ENCODE results near the gene E2F2.

E2F2 gene

GRCh38 chr1:23462766-23463165, 68.3 kb downstream of the E2F2 start:
- POLR2A ChIA-PET: no interaction called here
- DNase-seq: no peak
- H3K27me3 ChIP-seq (replicated peaks in 2 of 5; ENCODE audit: control insufficient read depth in 4 of 5, insufficient read depth in 5 of 5, low read length in 4 of 5): peaks cover 0 to 2% (median 0%) of the 10 kb centered on the region in 5 experiments
- 100% methylated on average over 1 of the region's 2 CpGs for WGBS (ENCODE audit: insufficient coverage)
- no peaks in the 10 kb centered on the region for H3K9me3 ChIP-seq (ENCODE audit: control extremely low read depth in 1 of 5, control insufficient read depth in 4 of 5, insufficient read depth in 2 of 5, low read depth in 1 of 5, low read length in 4 of 5)
- CTCF ChIA-PET: no interaction called here
- peaks cover 0 to 3% (median 0%) of the 10 kb centered on the region in 4 experiments for H3K4me1 ChIP-seq (ENCODE audit: control extremely low read depth in 1 of 4, control insufficient read depth in 4 of 4, insufficient read depth in 4 of 4, low read length in 3 of 4)
- H3K36me3 ChIP-seq (ENCODE audit: control insufficient read depth in 4 of 4, insufficient read depth in 4 of 4, low read length in 3 of 4): no peaks in the 10 kb centered on the region
- H3K4me3 ChIP-seq (ENCODE audit: control insufficient read depth in 1 of 7, extremely low read depth in 1 of 7, insufficient read depth in 4 of 7, low read depth in 2 of 7, low read length in 6 of 7): no peak overlapping the region
- no peak overlapping the region for H3K27ac ChIP-seq (ENCODE audit: insufficient read depth in 1 of 2, low read depth in 1 of 2, low read length in 2 of 2, poor library complexity in 1 of 2, severe bottlenecking in 2 of 2)

- Histone ChIP-seq H3K4me3 (ENCODE audit: control insufficient read depth in 1 of 7, extremely low read depth in 1 of 7, insufficient read depth in 4 of 7, low read depth in 2 of 7, low read length in 6 of 7) (no peak overlapping the region), H3K27ac (ENCODE audit: insufficient read depth in 1 of 2, low read depth in 1 of 2, low read length in 2 of 2, poor library complexity in 1 of 2, severe bottlenecking in 2 of 2) (no peak overlapping the region), H3K36me3 (ENCODE audit: control insufficient read depth in 4 of 4, insufficient read depth in 4 of 4, low read length in 3 of 4) (no peaks in the 10 kb centered on the region), H3K9me3 (ENCODE audit: control extremely low read depth in 1 of 5, control insufficient read depth in 4 of 5, insufficient read depth in 2 of 5, low read depth in 1 of 5, low read length in 4 of 5) (no peaks in the 10 kb centered on the region), H3K27me3 (replicated peaks in 2 of 5; ENCODE audit: control insufficient read depth in 4 of 5, insufficient read depth in 5 of 5, low read length in 4 of 5) (peaks cover 0 to 2% (median 0%) of the 10 kb centered on the region in 5 experiments), H3K4me1 (ENCODE audit: control extremely low read depth in 1 of 4, control insufficient read depth in 4 of 4, insufficient read depth in 4 of 4, low read length in 3 of 4) (peaks cover 0 to 3% (median 2%) of the 10 kb centered on the region in 4 experiments)
- POLR2A ChIA-PET: no interaction called here
- WGBS (ENCODE audit: insufficient coverage): 76% methylated on average over 3 of the region's 3 CpGs
- CTCF ChIA-PET: interaction anchor here (1.2 to 1.5 kb wide), 2 partner anchors 10 to 58 kb away, joined by 3 read pairs; no protein-coding TSS in a partner anchor
- DNase-seq: no peak
Observed at GRCh38 chr1:23461050-23461449, 70.0 kb downstream of the E2F2 start.

GRCh38 chr1:23460519-23460918, 70.5 kb downstream of the E2F2 start:
- no peak overlapping the region for H3K27ac ChIP-seq (ENCODE audit: insufficient read depth in 1 of 2, low read depth in 1 of 2, low read length in 2 of 2, poor library complexity in 1 of 2, severe bottlenecking in 2 of 2)
- no peaks in the 10 kb centered on the region for H3K36me3 ChIP-seq (ENCODE audit: control insufficient read depth in 4 of 4, insufficient read depth in 4 of 4, low read length in 3 of 4)
- H3K27me3 ChIP-seq (replicated peaks in 2 of 5; ENCODE audit: control insufficient read depth in 4 of 5, insufficient read depth in 5 of 5, low read length in 4 of 5): peaks cover 0 to 2% (median 0%) of the 10 kb centered on the region in 5 experiments
- DNase-seq: no peak
- ChIA-PET CTCF (interaction anchor here (1.2 to 1.5 kb wide), 2 partner anchors 10 to 57 kb away, joined by 3 read pairs; no protein-coding TSS in a partner anchor), POLR2A (no interaction called here)
- no peak overlapping the region for H3K4me3 ChIP-seq (ENCODE audit: control insufficient read depth in 1 of 7, extremely low read depth in 1 of 7, insufficient read depth in 4 of 7, low read depth in 2 of 7, low read length in 6 of 7)
- H3K4me1 ChIP-seq (ENCODE audit: control extremely low read depth in 1 of 4, control insufficient read depth in 4 of 4, insufficient read depth in 4 of 4, low read length in 3 of 4): peaks cover 0 to 6% (median 2%) of the 10 kb centered on the region in 4 experiments
- 90% methylated on average over 3 of the region's 4 CpGs for WGBS (ENCODE audit: insufficient coverage)
- H3K9me3 ChIP-seq (ENCODE audit: control extremely low read depth in 1 of 5, control insufficient read depth in 4 of 5, insufficient read depth in 2 of 5, low read depth in 1 of 5, low read length in 4 of 5): no peaks in the 10 kb centered on the region

GRCh38 chr1:23459338-23459757, 71.7 kb downstream of the E2F2 start:
- no peak overlapping the region for H3K4me3 ChIP-seq (ENCODE audit: control insufficient read depth in 1 of 7, extremely low read depth in 1 of 7, insufficient read depth in 4 of 7, low read depth in 2 of 7, low read length in 6 of 7)
- ChIA-PET POLR2A (no interaction called here), CTCF (interaction anchor here (1.2 kb wide), 1 partner anchor 52 kb away, joined by 4 read pairs; no protein-coding TSS in a partner anchor)
- 0% methylated on average over 1 of the region's 2 CpGs for WGBS (ENCODE audit: insufficient coverage)
- H3K36me3 ChIP-seq (ENCODE audit: control insufficient read depth in 4 of 4, insufficient read depth in 4 of 4, low read length in 3 of 4): no peaks in the 10 kb centered on the region
- H3K27ac ChIP-seq (ENCODE audit: insufficient read depth in 1 of 2, low read depth in 1 of 2, low read length in 2 of 2, poor library complexity in 1 of 2, severe bottlenecking in 2 of 2): no peak overlapping the region
- H3K9me3 ChIP-seq (ENCODE audit: control extremely low read depth in 1 of 5, control insufficient read depth in 4 of 5, insufficient read depth in 2 of 5, low read depth in 1 of 5, low read length in 4 of 5): no peaks in the 10 kb centered on the region
- peak in 2 of 3 donors; percentile 17 to 28 for DNase-seq
- H3K4me1 ChIP-seq (ENCODE audit: control extremely low read depth in 1 of 4, control insufficient read depth in 4 of 4, insufficient read depth in 4 of 4, low read length in 3 of 4): peaks cover 0 to 6% (median 2%) of the 10 kb centered on the region in 4 experiments
- H3K27me3 ChIP-seq (replicated peaks in 2 of 5; ENCODE audit: control insufficient read depth in 4 of 5, insufficient read depth in 5 of 5, low read length in 4 of 5): peaks cover 0 to 2% (median 0%) of the 10 kb centered on the region in 5 experiments
